NCI-H187 treated with DMSO at 0.1 percent for 48 hours (cell line): ENCODE results near the gene THADA.
A peak's percentile ranks its signal among the peaks of the same experiment; 100 is the strongest.

Source experiments
- DNase-seq: peaks from one replicate; lab custom pipeline; 2025; lab: John Stamatoyannopoulos, UW

The THADA gene

DNA sequence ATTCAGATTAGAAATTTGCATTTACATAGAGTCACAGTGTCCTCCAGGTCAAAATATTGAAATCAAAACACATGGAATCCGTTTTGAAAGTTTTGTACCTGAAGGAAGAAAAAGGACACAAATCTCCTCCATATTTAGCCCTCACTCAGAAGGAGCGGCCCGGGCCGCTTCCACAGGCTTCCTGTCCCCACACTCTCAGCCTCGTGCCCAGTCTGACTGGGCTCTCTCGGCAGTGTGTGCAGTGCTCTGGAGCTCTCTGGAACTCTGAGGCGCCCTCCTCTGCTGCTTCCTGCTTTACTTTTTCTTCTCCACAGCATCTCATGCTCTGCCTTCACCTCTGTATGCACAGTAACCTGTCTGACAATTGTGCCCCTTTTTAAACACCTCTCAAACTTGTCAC is 347.2 kb downstream of the THADA start:
- DNase-seq, result no peak

GRCh38 chr2:43246641-43247040 is 349.2 kb downstream of the THADA start:
- no peak for DNase-seq

DNA sequence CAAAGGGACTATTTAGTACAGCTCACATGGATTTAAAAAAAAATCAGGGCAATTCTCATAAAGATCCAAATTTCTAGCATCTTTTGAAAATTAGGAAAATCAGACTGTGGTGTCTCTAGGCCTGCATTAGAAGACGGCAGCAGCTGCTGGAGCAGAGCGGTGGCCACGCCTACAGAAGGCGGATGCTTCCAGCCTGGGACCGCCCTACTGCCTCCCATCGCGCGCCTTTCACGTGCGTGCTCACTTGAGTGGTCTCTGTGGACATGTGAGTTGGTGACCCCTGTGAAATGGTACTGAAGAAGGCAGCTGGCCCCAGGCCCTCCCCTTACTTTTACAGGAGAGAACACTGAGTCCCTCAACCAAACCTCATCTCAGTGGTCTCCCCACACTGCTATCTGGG is 354.3 kb downstream of the THADA start:
- no peak for DNase-seq

DNA sequence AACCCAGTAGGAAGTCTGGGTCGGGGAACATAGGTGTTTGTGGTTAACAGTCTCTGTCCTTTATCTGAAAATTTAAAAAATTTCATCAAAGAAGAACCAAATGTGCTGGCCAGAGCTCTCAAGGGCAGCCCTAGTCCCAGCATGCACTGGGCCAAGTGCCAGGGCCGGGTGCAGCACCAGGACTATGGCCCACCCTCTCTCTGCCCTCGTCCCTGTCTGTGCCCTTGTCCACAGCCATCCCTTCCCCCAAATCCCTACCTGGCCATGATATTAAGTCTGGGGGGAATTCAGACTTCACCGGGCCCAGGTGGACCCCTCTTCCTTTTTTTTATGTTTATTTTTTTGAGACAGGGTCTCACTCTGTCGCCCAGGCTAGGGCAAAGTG is 355.1 kb downstream of the THADA start:
- DNase-seq, result no peak

DNA sequence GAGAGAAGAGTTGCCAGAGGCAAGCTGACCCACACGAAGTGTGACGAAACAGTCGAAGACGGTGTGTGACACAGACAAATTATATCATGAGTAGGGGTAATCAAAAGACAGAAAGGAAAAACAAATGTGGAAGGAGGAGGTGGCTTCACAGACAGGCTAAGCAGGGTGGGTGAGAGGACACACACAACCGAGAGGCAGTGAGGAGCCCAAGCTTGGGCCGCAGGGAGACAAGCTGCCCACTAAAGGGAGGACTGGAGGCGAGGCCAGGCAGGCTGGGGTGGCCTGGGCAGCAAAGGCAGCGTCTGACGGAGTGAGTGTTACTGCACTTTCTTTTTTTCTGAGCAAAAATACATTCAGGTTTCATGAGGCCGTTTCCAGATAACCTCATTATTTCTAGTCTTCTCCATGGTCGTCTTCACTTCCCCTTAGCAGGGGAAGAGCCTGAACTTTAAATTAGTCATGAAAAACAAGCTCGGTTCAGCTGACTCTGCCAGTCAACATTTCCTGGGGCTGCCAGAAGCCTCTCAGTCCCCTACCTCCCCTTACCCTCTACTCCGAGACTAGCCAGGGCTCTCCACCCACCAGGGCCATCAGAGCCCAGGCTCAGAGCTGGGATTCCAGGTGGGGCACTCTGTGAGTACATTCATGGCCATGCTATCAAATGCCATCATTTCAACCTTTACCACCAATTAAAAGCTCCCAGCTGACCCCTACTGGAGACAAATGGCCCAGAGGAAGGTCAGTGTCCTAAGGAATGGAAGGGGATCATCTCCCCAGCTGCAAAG is 355.7 kb downstream of the THADA start:
- DNase-seq, result no peak

DNA sequence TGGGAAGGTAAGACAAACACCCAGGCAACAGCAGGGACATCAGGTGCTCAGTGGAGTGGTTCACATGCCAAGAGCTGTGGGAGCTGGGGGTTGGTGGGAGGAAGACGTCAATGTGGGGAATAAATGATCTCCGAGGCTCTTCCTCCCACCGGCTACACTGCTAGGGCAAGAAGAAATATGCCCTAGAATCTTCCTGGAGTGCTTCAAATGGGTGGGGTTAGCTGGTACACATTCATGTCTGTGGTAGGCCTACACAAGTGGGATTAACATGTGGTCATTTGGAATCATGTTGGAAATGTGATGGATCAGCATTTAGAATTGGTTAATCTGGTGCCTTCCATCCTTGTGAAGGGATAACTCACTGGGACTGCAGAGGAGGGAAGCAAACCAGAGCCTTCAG is 357.0 kb downstream of the THADA start:
- no peak for DNase-seq

- no peak for DNase-seq
Observed at GRCh38 chr2:43238176-43238575, 357.7 kb downstream of the THADA start.

DNA sequence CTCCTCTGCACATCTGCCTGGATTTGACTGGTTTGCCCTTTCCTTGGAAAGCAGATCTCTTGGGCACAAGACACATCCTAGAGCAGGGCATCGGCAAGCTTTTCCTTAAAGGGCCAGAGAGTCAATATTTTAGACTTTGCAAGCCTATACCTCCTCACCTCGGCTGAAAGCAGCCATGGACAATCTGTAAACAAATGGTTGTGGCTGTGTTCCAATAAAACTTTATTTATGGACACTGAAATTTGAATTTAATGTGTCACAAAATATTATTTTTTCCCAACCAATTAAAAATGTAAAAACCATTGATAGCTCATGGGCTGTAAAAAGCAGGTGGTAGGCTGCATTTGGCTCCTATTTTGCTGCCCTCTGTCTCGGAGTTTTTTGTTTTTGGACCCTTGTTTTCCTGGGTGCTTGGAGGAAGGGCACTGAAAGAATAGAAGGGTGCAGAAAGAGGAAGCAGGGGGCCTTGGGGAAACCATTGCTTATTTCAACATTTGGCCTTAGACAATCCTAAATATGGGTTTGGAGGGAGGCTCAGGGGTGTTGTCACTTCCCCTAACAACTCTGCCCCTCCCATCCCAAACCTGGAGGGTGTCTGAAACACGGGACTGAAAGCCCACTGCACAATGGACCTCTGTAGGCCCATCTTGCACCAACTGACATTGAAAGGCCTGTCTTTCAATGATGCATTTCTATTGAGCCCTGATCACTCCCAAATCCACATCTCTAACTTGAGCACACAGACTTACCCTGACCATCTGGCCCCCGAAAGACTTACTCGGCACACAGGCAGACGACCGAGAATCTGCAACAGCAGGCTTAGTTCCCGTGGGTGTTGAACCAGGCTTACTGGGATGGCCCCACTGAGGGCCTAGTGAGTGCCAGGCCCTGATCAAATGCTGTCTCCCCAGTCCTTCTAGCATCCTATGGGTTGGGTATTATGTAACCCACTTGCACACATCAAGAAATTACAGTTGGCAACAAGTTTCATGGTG is 362.3 kb downstream of the THADA start:
- no peak for DNase-seq

- no peak for DNase-seq
Observed at GRCh38 chr2:43230951-43231827, 364.6 kb downstream of the THADA start.

- no peak for DNase-seq
Observed at GRCh38 chr2:43230351-43230885, 365.4 kb downstream of the THADA start.

DNA sequence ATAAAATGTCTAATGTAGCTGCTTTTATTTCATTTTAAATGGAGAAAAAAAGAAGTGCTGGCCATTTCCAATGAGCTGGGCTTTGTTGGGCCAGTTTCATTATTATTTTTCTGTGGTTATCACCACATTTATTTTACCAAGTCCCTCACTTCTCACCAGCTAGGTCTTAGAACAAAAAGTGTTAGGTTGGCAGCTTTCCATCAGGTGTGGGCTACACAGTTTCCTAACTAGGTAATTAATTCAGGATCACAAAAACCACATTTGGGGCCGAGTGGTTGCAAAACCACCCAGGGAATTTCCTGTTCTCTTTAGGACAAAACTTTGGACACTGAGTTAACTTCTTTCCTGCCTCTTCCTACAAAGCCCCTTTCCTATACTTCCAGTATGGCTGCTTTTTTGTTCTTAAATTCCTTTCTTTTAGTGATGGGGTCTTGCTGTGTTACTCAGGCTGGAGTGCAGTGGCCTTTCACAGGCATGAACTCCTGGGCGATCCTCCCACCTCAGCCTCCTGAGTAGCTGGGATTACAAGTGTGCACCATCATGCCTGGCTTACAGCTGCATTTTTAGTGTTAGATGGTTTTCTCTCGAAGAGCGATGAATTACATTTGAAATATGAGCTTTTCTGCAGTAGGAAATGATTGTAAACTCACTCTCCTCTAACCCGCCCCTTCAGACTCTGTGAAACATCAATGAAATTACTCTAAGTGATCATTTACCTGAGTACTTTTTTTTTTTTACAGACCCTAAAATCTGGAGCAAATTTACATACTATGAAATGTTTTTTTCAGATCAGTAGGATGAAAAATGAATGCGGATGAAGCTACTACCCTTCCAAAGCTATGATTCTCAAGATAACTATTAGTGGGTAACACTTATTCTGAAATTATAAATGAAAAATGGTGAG is 366.8 kb downstream of the THADA start:
- no peak for DNase-seq

- no peak for DNase-seq
Observed at GRCh38 chr2:43228321-43228751, 367.5 kb downstream of the THADA start.

GRCh38 chr2:43227830-43228281 is 368.0 kb downstream of the THADA start:
- no peak for DNase-seq

- DNase-seq, result no peak
Observed at GRCh38 chr2:43226955-43227829, 368.6 kb downstream of the THADA start.

DNA sequence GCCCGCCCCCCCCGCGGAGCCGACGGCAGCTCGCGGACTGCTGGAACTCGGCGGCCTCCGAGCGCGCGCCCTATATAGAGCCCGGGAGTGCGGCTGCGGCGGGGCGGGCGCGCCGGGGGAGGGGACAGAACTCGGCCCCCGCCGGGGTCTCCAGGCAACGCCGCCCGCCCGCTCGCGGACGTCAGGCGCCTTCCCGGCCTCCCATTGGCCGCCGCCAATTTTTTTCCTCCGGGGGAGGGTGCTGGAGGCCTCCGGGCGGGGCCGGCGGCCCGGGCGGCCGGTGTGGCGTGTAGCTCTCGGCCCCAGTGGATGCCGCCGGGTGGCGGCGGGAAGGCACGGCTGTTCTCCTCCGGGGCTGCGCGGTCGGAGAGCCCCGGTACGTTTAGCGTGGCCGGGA is 369.3 kb downstream of the THADA start, which contains the start of gene ZFP36L2:
TSS of gene ZFP36L2 (minus strand) at position 49 of the 397 bp plus-strand sequence. CDS start 291 bp downstream, outside the sequence.
- peak; percentile 56 for DNase-seq

- no peak for DNase-seq
Observed at GRCh38 chr2:43225788-43226557, 369.9 kb downstream of the THADA start.

DNA sequence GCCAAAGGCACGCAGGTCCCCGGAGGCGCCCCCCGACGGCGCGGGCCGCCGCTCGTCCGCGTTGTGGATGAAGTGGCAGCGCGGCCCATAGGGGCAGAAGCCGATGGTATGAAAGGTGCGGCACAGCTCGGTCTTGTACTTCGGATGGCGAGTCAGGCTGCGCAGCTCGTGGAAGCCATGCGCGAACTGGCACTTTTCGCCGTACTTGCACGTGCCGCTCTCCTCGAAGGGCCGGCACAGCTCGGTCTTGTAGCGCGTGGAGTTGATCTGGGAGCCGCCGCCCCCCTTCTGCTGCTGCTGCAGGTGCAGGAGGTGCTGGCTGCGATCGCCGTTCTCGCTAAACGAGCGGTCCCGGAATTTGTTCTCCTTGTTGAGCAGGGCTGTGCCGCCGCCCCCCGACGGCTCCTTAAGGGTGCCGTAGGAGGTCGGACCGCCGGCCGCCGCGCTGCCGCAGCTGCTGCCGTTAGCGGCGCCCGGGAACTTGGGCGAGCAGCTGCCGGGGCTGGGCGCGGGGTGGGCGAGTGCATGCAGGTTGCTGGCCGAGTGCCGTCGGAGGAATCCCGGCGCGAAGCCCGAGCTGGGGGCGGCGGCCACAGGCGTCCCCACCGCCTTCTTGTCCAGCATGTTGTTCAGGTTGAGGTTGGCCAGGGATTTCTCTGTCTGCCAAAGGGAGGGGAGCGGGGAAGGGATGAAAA is 370.6 kb downstream of the THADA start:
- no peak for DNase-seq

DNA sequence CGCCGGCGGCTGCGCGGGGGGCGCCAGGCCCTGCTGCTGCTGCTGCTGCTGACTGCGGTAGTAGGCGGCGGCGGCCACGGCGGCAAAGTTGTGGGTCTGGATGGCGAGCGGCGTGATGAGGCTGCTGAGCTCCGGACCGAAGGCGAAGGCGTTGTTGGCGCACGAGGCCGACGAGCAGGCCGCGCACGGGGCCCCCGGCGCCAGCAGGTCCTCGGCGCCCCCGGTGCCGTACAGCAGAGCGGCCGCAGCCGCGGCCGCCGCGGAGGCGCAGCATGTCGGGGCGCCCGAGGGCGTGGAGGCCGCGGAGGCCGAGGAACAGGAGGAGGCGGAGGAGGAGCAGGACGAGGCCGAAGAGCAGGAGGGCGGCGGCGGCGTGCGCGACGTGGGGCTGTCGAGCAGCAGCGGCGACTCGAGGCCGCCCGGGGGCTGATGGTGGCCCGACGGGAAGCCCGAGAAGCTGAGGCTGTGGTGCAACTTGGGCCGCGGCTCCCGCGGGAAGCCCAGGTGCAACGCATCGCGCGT is 371.2 kb downstream of the THADA start:
- no peak for DNase-seq
